Ramos (cell line): ENCODE data around the gene ARHGAP11B.
"Not testable (repeated sequence)": the region's sequence is repeated elsewhere in the genome, so short reads cannot be mapped to it uniquely, and the experiment has no call there.

Source experiments
- in situ Hi-C: fragments of 300-500 bp; cut with MboI; formaldehyde crosslinking; loops from one replicate; pipeline ENCODE4 v1.14.3; 2022; ENCODE audit warnings: low sequenced_read_pairs; ENCODE audit not compliant: unreplicated experiment

Gene ARHGAP11B

GRCh38 chr15:30625436-30626193 is at the start of gene ARHGAP11B:
ARHGAP11B (plus strand) TSS chr15:30626128.
- in situ Hi-C loops: not testable (repeated sequence)

- in situ Hi-C loops: not testable (repeated sequence)
Measured at GRCh38 chr15:30579394-30579970, 46.4 kb upstream of the ARHGAP11B start.

DNA sequence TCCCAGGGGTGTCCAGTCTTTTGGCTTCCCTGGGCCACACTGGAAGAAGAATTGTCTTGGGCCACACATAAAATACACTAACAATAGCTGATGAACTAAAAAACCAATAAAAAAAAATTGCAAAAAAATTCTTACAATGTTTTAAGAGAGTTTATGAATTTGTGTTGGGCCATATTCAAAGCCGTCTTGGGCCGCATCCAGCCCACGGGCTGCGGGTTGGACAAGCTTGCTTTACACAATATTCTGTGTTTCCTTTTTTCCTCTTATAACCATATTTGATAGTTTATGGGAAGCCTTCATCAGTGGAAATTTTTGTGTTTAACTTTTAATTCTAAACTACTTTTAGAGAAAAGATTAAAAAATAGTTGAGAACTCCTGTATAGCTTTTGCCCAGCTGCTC is 45.2 kb upstream of the ARHGAP11B start:
- in situ Hi-C loops: not testable (repeated sequence)

DNA sequence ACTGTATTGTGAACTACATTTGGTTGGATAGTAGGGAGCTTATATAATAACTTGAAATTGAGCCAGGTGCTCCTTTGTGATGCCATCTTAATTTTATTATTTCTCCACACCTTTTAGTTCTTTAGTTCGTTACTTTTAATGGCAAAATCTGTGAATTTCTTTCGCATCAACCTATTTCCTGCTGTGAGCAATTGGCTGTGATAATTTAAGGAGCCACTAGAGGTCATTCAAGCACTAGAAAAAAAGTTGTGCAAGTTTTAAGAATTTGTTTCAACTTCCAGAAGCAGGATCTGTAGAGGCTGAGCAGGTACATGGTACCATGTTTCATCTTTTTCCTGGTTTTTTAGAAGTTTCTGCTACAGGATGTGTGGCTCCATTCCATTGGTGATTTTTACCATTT is 27.0 kb upstream of the ARHGAP11B start:
- in situ Hi-C loops: not testable (repeated sequence)

GRCh38 chr15:30603796-30604195 is 22.1 kb upstream of the ARHGAP11B start, which contains the start of gene GOLGA8H:
GOLGA8H (plus strand) TSS chr15:30604028; CDS start chr15:30604126, 98 bp downstream.
- in situ Hi-C loops: not testable (repeated sequence)

GRCh38 chr15:30612271-30612670 is 13.7 kb upstream of the ARHGAP11B start:
- in situ Hi-C loops: not testable (repeated sequence)

GRCh38 chr15:30621342-30621741 is 4.6 kb upstream of the ARHGAP11B start:
- in situ Hi-C loops: not testable (repeated sequence)

DNA sequence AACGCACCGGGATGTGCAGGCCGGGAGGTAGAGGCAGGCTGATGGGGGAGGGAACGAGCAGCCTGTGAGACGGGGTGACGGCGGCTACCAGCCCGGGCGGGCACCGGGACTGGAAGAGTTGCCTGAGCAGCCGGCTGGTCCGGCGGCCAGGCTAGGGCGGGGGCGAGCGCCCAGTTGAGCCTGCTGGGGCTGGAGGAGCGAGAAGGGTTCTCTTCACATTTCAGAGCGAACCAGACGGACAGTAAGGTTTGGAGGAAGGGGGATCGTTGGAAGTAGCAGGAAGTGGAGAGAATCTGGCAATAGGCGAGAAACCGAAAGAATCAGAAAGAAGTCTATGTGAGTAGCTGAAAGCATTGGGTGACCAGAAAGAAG is 252 bp downstream of the ARHGAP11B start:
- in situ Hi-C loops: not testable (repeated sequence)

DNA sequence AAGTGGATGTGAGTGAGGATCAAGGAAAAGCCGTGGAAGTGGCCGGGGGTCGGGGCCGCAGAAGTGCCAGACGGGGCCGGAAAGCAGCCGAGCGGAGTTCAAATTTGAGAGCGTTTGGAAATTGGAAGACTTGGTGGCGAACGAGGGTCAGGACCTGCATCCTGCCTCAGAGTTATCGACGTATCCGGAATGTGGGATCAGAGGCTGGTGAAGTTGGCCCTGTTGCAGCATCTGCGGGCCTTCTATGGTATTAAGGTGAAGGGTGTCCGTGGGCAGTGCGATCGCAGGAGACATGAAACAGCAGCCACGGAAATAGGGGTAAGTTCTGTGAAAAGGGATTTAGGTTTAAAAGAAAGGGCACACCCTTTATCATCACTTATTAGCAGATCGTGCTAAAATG is 704 bp downstream of the ARHGAP11B start:
- in situ Hi-C loops: not testable (repeated sequence)

DNA sequence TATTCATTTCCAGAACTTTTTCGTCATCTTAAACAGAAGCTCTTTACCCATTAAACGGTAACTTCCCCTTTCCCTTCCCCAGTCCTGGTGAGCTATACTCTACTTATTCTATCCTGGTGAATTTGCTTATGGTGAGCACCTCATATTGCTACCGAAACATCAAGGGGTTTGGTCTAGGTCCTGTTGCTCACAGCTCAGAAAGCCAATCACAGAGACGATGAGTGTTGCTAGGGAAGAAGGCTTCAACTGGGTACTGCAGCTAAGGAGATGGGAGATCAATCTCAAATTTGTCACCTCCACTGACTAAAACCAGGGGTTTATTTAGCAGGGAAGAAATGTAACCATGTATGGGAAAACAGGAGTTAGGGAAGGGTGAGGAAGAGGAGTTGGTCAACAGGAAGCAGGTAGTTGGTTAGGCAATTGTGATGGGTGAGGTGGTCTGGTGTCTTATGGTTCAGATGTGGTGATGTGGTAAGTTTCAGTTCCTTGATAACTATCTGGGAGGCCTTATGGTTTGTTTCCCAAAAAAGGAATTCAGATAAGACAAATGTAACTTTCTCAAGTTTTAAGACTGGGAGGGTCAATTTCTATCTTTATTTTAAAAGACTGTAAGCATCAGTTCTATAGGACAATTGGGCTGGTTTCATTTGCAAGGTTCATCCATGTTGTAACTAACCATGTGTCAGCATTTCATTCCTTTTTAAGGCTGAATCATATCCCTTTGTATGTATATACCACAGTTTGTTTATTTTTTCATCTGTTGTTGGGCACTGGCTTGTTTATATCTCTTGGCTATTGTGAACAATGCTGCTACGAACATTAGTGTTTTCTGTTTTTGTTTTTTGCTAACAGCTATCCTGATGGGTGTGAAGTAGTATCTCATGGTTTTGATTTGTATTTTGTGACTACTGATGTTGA is 24.3 kb downstream of the ARHGAP11B start:
- in situ Hi-C loops: no loop called here

GRCh38 chr15:30661154-30661553 is 35.2 kb downstream of the ARHGAP11B start:
- in situ Hi-C loops: not testable (repeated sequence)

DNA sequence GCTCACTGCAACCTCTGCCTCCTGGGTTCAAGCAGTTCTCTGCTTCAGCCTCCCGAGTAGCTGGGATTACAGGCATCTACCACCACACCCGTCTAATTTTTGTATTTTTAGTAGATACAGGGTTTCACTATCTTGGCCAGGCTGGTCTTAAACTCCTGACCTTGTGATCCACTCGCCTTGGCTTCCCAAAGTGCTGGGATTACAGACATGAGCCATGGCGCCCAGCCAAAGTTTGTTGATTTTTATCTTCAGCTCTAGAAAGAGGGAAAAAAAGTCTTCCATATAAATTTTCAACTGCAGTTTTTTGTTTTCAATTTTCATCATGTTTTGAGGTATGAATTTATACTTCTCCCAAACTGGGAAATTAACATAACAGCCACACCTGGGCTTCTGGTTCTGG is 43.7 kb downstream of the ARHGAP11B start:
- in situ Hi-C loops: not testable (repeated sequence)

- in situ Hi-C loops: no loop called here
Measured at GRCh38 chr15:30670056-30670455, 44.1 kb downstream of the ARHGAP11B start.

DNA sequence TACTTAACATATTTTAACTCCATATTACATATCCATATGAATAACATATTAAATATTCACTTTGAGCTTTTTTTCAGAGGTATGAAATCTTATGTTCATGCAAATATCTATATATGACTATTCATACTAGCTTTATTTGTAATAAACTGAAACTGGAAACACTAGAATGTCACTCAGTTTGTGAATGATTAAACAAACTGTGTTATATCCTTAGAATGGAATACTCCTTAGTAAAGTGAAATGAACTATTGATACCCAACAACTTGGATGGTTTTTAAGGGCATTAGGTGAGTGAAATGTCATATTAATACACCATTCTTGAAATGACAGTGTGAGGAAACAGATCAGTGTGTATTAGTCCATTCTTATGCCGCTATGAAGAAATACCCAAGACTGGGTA is 45.4 kb downstream of the ARHGAP11B start:
- in situ Hi-C loops: no loop called here

DNA sequence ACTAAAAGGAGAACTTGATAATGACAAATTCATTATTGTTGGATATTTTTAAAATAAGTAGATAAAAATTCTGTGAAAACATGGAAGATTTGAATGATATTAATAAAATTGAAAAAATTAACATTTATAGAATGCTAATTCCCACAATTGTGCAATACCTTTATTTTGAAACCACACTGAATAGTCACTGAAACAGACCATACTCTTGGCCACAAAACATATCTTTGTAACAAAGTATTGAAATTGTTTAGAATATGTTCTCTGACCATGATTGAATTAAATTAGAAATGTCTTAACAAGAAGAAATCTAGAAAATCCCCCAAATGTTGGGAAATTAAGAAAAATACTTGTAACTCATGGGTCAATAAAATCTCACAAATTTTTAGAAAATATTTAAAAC is 49.2 kb downstream of the ARHGAP11B start:
- in situ Hi-C loops: no loop called here

GRCh38 chr15:30675891-30676290 is 50.0 kb downstream of the ARHGAP11B start:
- in situ Hi-C loops: not testable (repeated sequence)

GRCh38 chr15:30680997-30681396 is 55.1 kb downstream of the ARHGAP11B start:
- in situ Hi-C loops: not testable (repeated sequence)

- in situ Hi-C loops: not testable (repeated sequence)
Measured at GRCh38 chr15:30685709-30686285, 59.9 kb downstream of the ARHGAP11B start.

DNA sequence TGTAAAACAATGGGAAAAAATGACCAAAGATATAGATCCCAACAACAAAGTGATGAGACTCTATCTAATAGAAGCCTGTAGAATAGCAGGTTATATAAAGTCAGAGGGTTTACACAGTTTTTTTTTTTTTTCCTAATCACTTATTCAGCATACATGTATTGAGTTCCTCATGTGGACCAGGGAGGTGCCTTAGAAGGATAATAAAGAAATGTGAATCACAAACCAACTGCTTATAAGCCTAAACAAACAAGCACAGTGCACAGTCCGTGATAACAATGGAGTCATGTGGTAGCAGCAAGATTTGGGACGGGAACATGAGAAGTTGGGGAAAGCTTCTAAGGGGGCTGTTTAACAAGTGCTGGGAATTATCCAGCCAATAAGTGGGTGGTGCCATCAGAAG is 60.7 kb downstream of the ARHGAP11B start:
- in situ Hi-C loops: not testable (repeated sequence)
